GM18498 (cell line): ENCODE measurements around the gene HCN3.
A peak's percentile ranks its signal among the peaks of the same experiment; 100 is the strongest.
"Not testable (repeated sequence)": the region's sequence is repeated elsewhere in the genome, so short reads cannot be mapped to it uniquely, and the experiment has no call there.

Source experiments
- ATAC-seq: cut with Tn5 transposase; IDR thresholded peaks from one replicate; pipeline ENCODE4 v1.9.1; 2021; ENCODE audit warnings: mild to moderate bottlenecking, moderate library complexity; ENCODE audit not compliant: unreplicated experiment

Gene HCN3

GRCh38 chr1:155277070-155277901 is at the start of gene HCN3:
Gene HCN3 (plus strand): TSS chr1:155277463. CDS start chr1:155277591, 128 bp downstream.
- peak; percentile 66 for ATAC-seq

- ATAC-seq: no peak
Measured at GRCh38 chr1:155228096-155228427, 49.2 kb upstream of the HCN3 start.

- ATAC-seq: not testable (repeated sequence)
Measured at GRCh38 chr1:155231302-155231701, 46.0 kb upstream of the HCN3 start.

GRCh38 chr1:155232001-155232978 is 45.0 kb upstream of the HCN3 start:
- not testable (repeated sequence) for ATAC-seq

GRCh38 chr1:155233502-155233901 is 43.8 kb upstream of the HCN3 start:
- not testable (repeated sequence) for ATAC-seq

GRCh38 chr1:155235375-155235774 is 41.9 kb upstream of the HCN3 start:
- ATAC-seq: not testable (repeated sequence)

GRCh38 chr1:155236451-155236850 is 40.8 kb upstream of the HCN3 start:
- no peak for ATAC-seq

- no peak for ATAC-seq
Measured at GRCh38 chr1:155241069-155241679, 36.1 kb upstream of the HCN3 start.

GRCh38 chr1:155241841-155242264 is 35.4 kb upstream of the HCN3 start:
- ATAC-seq: no peak

- ATAC-seq: no peak
Measured at GRCh38 chr1:155242805-155243358, 34.4 kb upstream of the HCN3 start.

GRCh38 chr1:155244368-155245162 is 32.7 kb upstream of the HCN3 start:
- ATAC-seq: peak; percentile 87

- ATAC-seq: no peak
Measured at GRCh38 chr1:155245163-155245524, 32.1 kb upstream of the HCN3 start.

GRCh38 chr1:155246796-155247195 is 30.5 kb upstream of the HCN3 start:
- not testable (repeated sequence) for ATAC-seq

- no peak for ATAC-seq
Measured at GRCh38 chr1:155247667-155248553, 29.4 kb upstream of the HCN3 start.

GRCh38 chr1:155250246-155250632 is 27.0 kb upstream of the HCN3 start:
- peak; percentile 5 for ATAC-seq

GRCh38 chr1:155250633-155251449 is 26.4 kb upstream of the HCN3 start:
- ATAC-seq: peak; percentile 82

GRCh38 chr1:155251566-155251965 is 25.7 kb upstream of the HCN3 start:
- ATAC-seq: no peak

GRCh38 chr1:155253208-155253607 is 24.1 kb upstream of the HCN3 start:
- no peak for ATAC-seq
